Thoracic aorta (tissue), 2 donors: Measurements from ENCODE around the gene PADI3. TPM values are rescaled to one million over a fixed set of nuclear protein-coding genes. Genes with fewer than 3 reads are reported as not detected.

Source experiments
- ATAC-seq: fragments of 150-250 bp; one replicate; pipeline ENCODE4 v1.8.0; 2017; ENCODE audit warnings: low read depth; ENCODE audit not compliant: insufficient number of reproducible peaks, low FRiP score
- DNase-seq: peaks from one replicate; pipeline ENCODE4 v3.0.0-alpha.2; 2020; ENCODE audit warnings: low spot score
- H3K27ac ChIP-seq, 2 donors: fragments of 200-600 bp; sonication (generic); 1 replicate in 1 of 2; 2 replicates in 1 of 2; pipeline ENCODE4 v1.5.1; 2016; ENCODE audit warnings: mild to moderate bottlenecking in 2 of 2, moderate library complexity in 2 of 2
- H3K27me3 ChIP-seq: fragments of 200-600 bp; sonication (generic); replicated peaks from 2 replicates; pipeline ENCODE4 v1.6.0; 2016; ENCODE audit warnings: mild to moderate bottlenecking; ENCODE audit not compliant: insufficient read depth
- H3K36me3 ChIP-seq: fragments of 200-600 bp; sonication (generic); one replicate; pipeline ENCODE4 v1.5.1; 2016
- H3K4me1 ChIP-seq, 2 donors: fragments of 200-600 bp; sonication (generic); 1 replicate in 1 of 2; 2 replicates in 1 of 2; pipeline versions ENCODE4 v1.5.1 to v1.6.0; 2016; ENCODE audit warnings: low read depth in 2 of 2, mild to moderate bottlenecking in 1 of 2; ENCODE audit not compliant: control insufficient read depth in 1 of 2
- H3K4me3 ChIP-seq: fragments of 200-600 bp; sonication (generic); 2 replicates; pipeline ENCODE4 v1.5.1; 2016; ENCODE audit warnings: mild to moderate bottlenecking
- H3K9me3 ChIP-seq: fragments of 200-600 bp; sonication (generic); 2 replicates; pipeline ENCODE4 v1.5.1; 2016
- CTCF ChIP-seq: fragments of 200-600 bp; sonication (generic); IDR thresholded peaks from one replicate; pipeline ENCODE4 v1.5.1; 2019; ENCODE audit warnings: antibody characterized with exemption
- total RNA-seq, 2 donors: library from RNA; depleted of rRNA; stranded (reverse); fragments of >200 nt; gene quantifications; one replicate each; pipeline versions ENCODE4 v1.1.0 to v1.2.3, GENCODE V29; 2016

Gene PADI3
- total RNA-seq, 2 donors from 2014 or later = not detected

GRCh38 chr1:17233675-17234320, 15.1 kb upstream of the PADI3 start:
- no peaks in the 10 kb centered on the region for H3K9me3 ChIP-seq
- H3K4me3 ChIP-seq = no peak overlapping the region
- DNase-seq (peak; percentile 12), ATAC-seq (no peak)
- peaks cover 0 to 8% of the 10 kb centered on the region in 2 donors for H3K4me1 ChIP-seq
- no peaks in the 10 kb centered on the region for H3K27me3 ChIP-seq
- H3K36me3 ChIP-seq = no peaks in the 10 kb centered on the region
- no peak overlapping the region for H3K27ac ChIP-seq
- TF ChIP-seq CTCF = no peak

- Histone ChIP-seq H3K27ac (no peak overlapping the region), H3K4me3 (no peak overlapping the region), H3K4me1 (peaks cover 0 to 8% of the 10 kb centered on the region in 2 donors), H3K36me3 (no peaks in the 10 kb centered on the region), H3K9me3 (no peaks in the 10 kb centered on the region), H3K27me3 (no peaks in the 10 kb centered on the region)
- DNase-seq = no peak
- no peak for ATAC-seq
- TF ChIP-seq CTCF = no peak
Observed at GRCh38 chr1:17234405-17234804, 14.5 kb upstream of the PADI3 start.

- ATAC-seq (no peak), DNase-seq (no peak)
- no peak overlapping the region for H3K27ac ChIP-seq
- H3K4me1 ChIP-seq = peaks cover 0 to 8% of the 10 kb centered on the region in 2 donors
- no peaks in the 10 kb centered on the region for H3K9me3 ChIP-seq
- no peak overlapping the region for H3K4me3 ChIP-seq
- H3K36me3 ChIP-seq = no peaks in the 10 kb centered on the region
- no peak for TF ChIP-seq CTCF
- H3K27me3 ChIP-seq = no peaks in the 10 kb centered on the region
Observed at GRCh38 chr1:17235135-17235885, 13.6 kb upstream of the PADI3 start.

- Histone ChIP-seq H3K27ac (no peak overlapping the region), H3K4me3 (no peak overlapping the region), H3K9me3 (no peaks in the 10 kb centered on the region), H3K27me3 (no peaks in the 10 kb centered on the region), H3K4me1 (peaks cover 0 to 8% of the 10 kb centered on the region in 2 donors), H3K36me3 (no peaks in the 10 kb centered on the region)
- ATAC-seq (peak; percentile 45), DNase-seq (peak; percentile 40)
- TF ChIP-seq CTCF = peak; percentile 87
Observed at GRCh38 chr1:17236779-17237560, 11.9 kb upstream of the PADI3 start.

GRCh38 chr1:17237561-17237903, 11.4 kb upstream of the PADI3 start:
- DNase-seq = no peak
- Histone ChIP-seq H3K36me3 (no peaks in the 10 kb centered on the region), H3K4me3 (no peak overlapping the region), H3K4me1 (peaks cover 0 to 8% of the 10 kb centered on the region in 2 donors), H3K27ac (no peak overlapping the region), H3K9me3 (no peaks in the 10 kb centered on the region), H3K27me3 (no peaks in the 10 kb centered on the region)
- no peak for TF ChIP-seq CTCF
- ATAC-seq = no peak
